Gastroesophageal sphincter (tissue), 4 donors: ENCODE measurements around the gene ADPRH. TPM values are rescaled to one million over a fixed set of nuclear protein-coding genes. Genes with fewer than 3 reads are reported as not detected.

Experiments
- ATAC-seq: fragments of 150-250 bp; one replicate; pipeline ENCODE4 v1.9.1; 2016; ENCODE audit warnings: mild to moderate bottlenecking, moderate library complexity
- H3K27ac ChIP-seq, 4 donors: fragments of 200-600 bp; sonication (generic) in 3 of 4; 1 replicate in 3 of 4; 2 replicates in 1 of 4; pipeline ENCODE4 v1.5.1; 2016 to 2019
- H3K27me3 ChIP-seq: fragments of 200-600 bp; sonication (generic); one replicate; pipeline ENCODE4 v1.5.1; 2019
- H3K36me3 ChIP-seq, 2 donors: fragments of 200-600 bp; sonication (generic); one replicate each; pipeline ENCODE4 v1.5.1; 2019; ENCODE audit warnings: control low read depth in 1 of 2
- H3K4me1 ChIP-seq, 3 donors: fragments of 200-600 bp; sonication (generic); 1 replicate in 2 of 3; 2 replicates in 1 of 3; pipeline ENCODE4 v1.5.1; 2016 to 2019; ENCODE audit warnings: control low read depth in 2 of 3
- H3K4me3 ChIP-seq, 2 donors: fragments of 200-600 bp; sonication (generic); one replicate each; pipeline ENCODE4 v1.5.1; 2019; ENCODE audit warnings: mild to moderate bottlenecking in 1 of 2, moderate library complexity in 1 of 2
- H3K9me3 ChIP-seq, 3 donors: fragments of 200-600 bp; sonication (generic); one replicate each; pipeline ENCODE4 v1.5.1; 2017 to 2019; ENCODE audit warnings: control low read depth in 2 of 3
- EP300 ChIP-seq: sonication (generic); formaldehyde crosslinking; IDR thresholded peaks from one replicate; pipeline ENCODE4 v1.6.1; 2017; ENCODE audit warnings: antibody characterized with exemption, mild to moderate bottlenecking
- POLR2A ChIP-seq, 2 donors: fragments of 450-650 bp; IDR thresholded peaks; one replicate each; pipeline ENCODE4 v1.6.1; 2017; ENCODE audit warnings: antibody characterized with exemption in 2 of 2, mild to moderate bottlenecking in 2 of 2, moderate library complexity in 1 of 2
- POLR2AphosphoS5 ChIP-seq: sonication (generic); formaldehyde crosslinking; IDR thresholded peaks from one replicate; pipeline ENCODE4 v1.6.1; 2017; ENCODE audit warnings: antibody characterized with exemption
- WGBS, 2 donors: methylation state at CpG; one replicate each; pipeline ENCODE4 v1.1.5; 2018; ENCODE audit warnings: low coverage in 1 of 2; 5-methylcytosine and 5-hydroxymethylcytosine counted together
- total RNA-seq, 4 donors: library from RNA; depleted of rRNA; stranded (reverse); fragments of >200 nt; gene quantifications; one replicate each; pipeline ENCODE4 v1.1.0, GENCODE V29; 2016
- TF ChIP-seq, protein P1 (sequence below), 4 experiments: fragments of 200-600 bp in 2 of 4; fragments of 450-650 bp in 2 of 4; sonication (generic) in 1 of 4; IDR thresholded peaks; one replicate each; pipeline ENCODE4 v1.5.1; 2017 to 2019; ENCODE audit warnings: antibody characterized with exemption in 4 of 4, mild to moderate bottlenecking in 2 of 4, moderate library complexity in 2 of 4

Gene ADPRH
- total RNA-seq, 4 donors from 2014 or later, result 10.2 to 23.1 (median 15.0) TPM

GRCh38 chr3:119586733-119587172 is 7.5 kb downstream of the ADPRH start:
- 62 to 78% methylated on average over 2 of the region's 3 CpGs for WGBS, 2 donors
- peaks cover 0 to 41% of the 10 kb centered on the region in 2 donors for H3K36me3 ChIP-seq
- H3K9me3 ChIP-seq, result no peaks in the 10 kb centered on the region
- no peaks in the 10 kb centered on the region for H3K27me3 ChIP-seq
- no peak overlapping the region for H3K27ac ChIP-seq
- TF ChIP-seq POLR2A (IDR thresholded peaks at IDR 0.05) (no peak), EP300 (no peak), POLR2AphosphoS5 (no peak)
- TF ChIP-seq, protein P1, sequence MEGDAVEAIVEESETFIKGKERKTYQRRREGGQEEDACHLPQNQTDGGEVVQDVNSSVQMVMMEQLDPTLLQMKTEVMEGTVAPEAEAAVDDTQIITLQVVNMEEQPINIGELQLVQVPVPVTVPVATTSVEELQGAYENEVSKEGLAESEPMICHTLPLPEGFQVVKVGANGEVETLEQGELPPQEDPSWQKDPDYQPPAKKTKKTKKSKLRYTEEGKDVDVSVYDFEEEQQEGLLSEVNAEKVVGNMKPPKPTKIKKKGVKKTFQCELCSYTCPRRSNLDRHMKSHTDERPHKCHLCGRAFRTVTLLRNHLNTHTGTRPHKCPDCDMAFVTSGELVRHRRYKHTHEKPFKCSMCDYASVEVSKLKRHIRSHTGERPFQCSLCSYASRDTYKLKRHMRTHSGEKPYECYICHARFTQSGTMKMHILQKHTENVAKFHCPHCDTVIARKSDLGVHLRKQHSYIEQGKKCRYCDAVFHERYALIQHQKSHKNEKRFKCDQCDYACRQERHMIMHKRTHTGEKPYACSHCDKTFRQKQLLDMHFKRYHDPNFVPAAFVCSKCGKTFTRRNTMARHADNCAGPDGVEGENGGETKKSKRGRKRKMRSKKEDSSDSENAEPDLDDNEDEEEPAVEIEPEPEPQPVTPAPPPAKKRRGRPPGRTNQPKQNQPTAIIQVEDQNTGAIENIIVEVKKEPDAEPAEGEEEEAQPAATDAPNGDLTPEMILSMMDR (IDR thresholded peaks at IDR 0.05), result no peak
- H3K4me1 ChIP-seq, result no peaks in the 10 kb centered on the region
- no peak overlapping the region for H3K4me3 ChIP-seq
- ATAC-seq, result no peak

- Histone ChIP-seq H3K36me3 (peaks cover 0 to 41% of the 10 kb centered on the region in 2 donors), H3K4me3 (no peak overlapping the region), H3K27me3 (no peaks in the 10 kb centered on the region), H3K9me3 (no peaks in the 10 kb centered on the region), H3K4me1 (no peaks in the 10 kb centered on the region), H3K27ac (no peak overlapping the region)
- WGBS, 2 donors, result 69 to 96% methylated on average over 3 of the region's 3 CpGs
- TF ChIP-seq, protein P1 (IDR thresholded peaks at IDR 0.05), result no peak
- TF ChIP-seq POLR2A (IDR thresholded peaks at IDR 0.05), result no peak
- ATAC-seq, result no peak
These were observed 8.8 kb downstream of the ADPRH start for GRCh38 chr3:119588112-119588511.

DNA sequence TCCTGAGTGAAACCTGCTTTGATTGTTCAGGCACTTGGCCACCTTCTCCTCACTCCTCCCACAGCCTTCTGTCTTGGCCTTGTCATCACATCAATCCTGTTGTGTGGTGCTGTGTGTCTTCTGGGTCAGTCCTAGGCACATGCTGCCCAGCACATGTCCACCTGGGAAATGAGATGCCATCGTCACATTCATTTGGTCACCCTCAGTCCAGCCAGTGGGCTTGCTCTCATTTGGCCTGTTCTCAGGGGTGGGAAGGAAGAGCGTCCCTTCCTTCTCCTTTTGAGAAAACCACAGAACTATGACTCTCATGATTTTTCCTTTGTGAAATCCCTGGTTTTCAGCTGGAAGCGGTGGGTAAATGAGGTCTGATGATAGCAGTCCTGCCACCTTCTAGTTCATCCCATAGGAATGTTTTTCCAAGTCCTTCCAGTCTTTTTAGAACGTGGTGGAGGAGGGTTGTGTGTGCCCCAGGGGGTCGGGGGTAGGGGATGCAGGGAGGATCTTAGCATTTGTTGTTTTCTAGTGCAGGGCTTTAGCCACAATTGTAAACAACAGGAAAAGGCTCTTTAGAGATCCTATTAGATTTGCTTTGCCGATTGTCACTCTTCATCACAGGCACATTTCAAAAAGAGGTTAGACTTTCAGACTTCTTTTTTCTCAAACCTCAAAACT is 9.9 kb downstream of the ADPRH start:
- no peaks in the 10 kb centered on the region for H3K4me1 ChIP-seq
- no peaks in the 10 kb centered on the region for H3K27me3 ChIP-seq
- TF ChIP-seq POLR2A (IDR thresholded peaks at IDR 0.05), result no peak
- TF ChIP-seq EP300, result no peak
- TF ChIP-seq, protein P1 (IDR thresholded peaks at IDR 0.05), result no peak
- no peak for TF ChIP-seq POLR2AphosphoS5
- 50 to 56% methylated on average over 2 to 4 of the region's 6 CpGs for WGBS, 2 donors
- H3K4me3 ChIP-seq, result no peak overlapping the region
- no peak overlapping the region for H3K27ac ChIP-seq
- peaks cover 0 to 41% of the 10 kb centered on the region in 2 donors for H3K36me3 ChIP-seq
- ATAC-seq, result peak; percentile 42
- H3K9me3 ChIP-seq, result no peaks in the 10 kb centered on the region

- Histone ChIP-seq H3K4me3 (no peak overlapping the region), H3K27me3 (no peaks in the 10 kb centered on the region), H3K9me3 (no peaks in the 10 kb centered on the region), H3K27ac (no peak overlapping the region), H3K36me3 (peaks cover 0 to 30% of the 10 kb centered on the region in 2 donors), H3K4me1 (peaks cover 0 to under 1% (median 0%) of the 10 kb centered on the region in 3 donors)
- TF ChIP-seq POLR2AphosphoS5, result no peak
- ATAC-seq, result no peak
- 83% methylated on average over 1 of the region's 1 CpG; no CpG with 5 or more reads in 1 of the 2 donors for WGBS, 2 donors
These were observed 11.4 kb downstream of the ADPRH start for GRCh38 chr3:119590706-119591105.

GRCh38 chr3:119592861-119593260 is 13.6 kb downstream of the ADPRH start:
- Histone ChIP-seq H3K4me1 (peaks cover 0 to 10% (median 0%) of the 10 kb centered on the region in 3 donors), H3K9me3 (no peaks in the 10 kb centered on the region), H3K4me3 (no peak overlapping the region), H3K36me3 (peaks cover 0 to 13% of the 10 kb centered on the region in 2 donors), H3K27me3 (no peaks in the 10 kb centered on the region), H3K27ac (no peak overlapping the region)
- TF ChIP-seq, protein P1 (IDR thresholded peaks at IDR 0.05), result no peak
- TF ChIP-seq EP300 (no peak), POLR2AphosphoS5 (no peak), POLR2A (IDR thresholded peaks at IDR 0.05) (no peak)
- no peak for ATAC-seq
- WGBS, 2 donors, result 38 to 78% methylated on average over 1 of the region's 1 CpG
